Measurements from ENCODE around the gene ADGRA1. TPM values are rescaled to one million over a fixed set of nuclear protein-coding genes. Genes with fewer than 3 reads are reported as not detected.

Gene ADGRA1
- total RNA-seq, 1 experiment from 2014 or later, result not detected

DNA sequence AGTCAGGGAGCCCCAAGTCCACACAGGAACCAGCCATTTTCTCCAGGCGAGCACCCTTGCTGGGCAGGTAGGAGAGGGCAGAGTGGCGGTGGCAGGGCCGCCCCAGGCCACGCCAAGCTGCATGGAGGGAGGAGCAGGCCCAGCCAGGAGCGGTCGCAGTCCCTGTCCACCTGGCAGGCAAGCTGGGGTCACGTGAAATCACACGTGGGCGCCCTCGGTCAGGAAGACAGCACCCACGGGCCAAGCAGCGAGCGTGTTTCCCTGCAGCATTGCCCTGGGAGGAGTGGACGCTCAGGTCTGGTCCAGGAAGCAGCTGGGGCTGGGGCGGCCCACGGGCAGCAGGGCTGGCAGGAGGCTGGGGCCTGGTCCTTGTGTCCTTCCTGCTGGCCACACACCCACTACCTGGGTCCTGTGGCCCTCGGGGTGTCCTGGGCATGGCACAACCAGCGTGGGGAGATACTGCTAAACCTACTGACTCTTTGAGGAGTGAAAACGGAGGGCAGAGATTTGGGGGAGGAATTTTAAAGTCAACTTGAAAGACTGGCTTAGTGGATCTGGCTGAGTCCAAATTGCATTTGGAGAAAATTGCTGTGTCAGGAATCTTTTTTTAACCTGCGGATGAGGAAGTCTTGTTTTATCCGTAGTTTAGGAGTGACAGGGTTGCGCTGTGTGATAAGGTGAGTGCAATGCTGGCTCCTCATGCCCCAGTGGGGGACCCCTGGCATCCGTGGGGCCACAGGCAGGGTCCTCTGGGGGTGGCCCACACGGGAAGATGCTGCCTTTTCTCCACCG lies 12.2 kb upstream of the ADGRA1 start:
- no peak for DNase-seq (ENCODE audit: low read depth)

DNA sequence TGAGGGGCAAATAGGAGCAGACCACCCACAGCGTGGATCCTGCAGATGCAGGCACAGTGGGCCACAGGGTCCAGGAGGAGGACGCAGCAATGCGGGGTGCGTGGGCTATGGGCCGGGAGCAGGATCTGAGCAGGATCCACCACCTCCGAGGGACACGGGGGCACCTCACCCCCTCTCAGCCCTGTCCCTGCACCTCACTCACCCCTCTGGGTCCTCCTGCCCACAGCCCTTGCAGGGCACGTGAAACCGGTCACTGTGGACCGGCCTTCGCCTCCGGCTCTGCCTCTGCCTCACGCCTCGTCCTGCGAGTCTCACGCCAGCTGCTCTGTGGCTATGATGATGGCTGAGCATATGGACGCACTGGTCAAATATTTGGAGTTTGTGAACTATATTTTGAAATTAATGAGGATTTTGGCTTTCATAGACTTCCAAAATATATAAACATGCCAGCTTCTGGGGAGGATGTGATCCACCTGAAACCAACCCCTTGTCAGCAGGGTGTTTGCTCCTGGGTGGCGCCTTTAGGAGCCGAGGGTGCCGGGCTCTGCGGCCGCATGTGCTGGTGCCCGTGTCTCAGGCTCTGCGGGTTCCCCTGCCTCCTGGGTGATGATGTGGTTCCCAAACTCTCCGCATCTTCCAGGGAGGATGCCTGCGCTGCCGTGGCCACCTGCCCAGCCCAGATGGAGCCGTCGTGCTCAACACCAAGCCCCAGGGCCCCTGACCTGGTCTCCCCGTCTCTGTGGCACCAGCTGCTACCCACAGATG lies 11.3 kb upstream of the ADGRA1 start:
- DNase-seq (ENCODE audit: low read depth), result no peak

DNA sequence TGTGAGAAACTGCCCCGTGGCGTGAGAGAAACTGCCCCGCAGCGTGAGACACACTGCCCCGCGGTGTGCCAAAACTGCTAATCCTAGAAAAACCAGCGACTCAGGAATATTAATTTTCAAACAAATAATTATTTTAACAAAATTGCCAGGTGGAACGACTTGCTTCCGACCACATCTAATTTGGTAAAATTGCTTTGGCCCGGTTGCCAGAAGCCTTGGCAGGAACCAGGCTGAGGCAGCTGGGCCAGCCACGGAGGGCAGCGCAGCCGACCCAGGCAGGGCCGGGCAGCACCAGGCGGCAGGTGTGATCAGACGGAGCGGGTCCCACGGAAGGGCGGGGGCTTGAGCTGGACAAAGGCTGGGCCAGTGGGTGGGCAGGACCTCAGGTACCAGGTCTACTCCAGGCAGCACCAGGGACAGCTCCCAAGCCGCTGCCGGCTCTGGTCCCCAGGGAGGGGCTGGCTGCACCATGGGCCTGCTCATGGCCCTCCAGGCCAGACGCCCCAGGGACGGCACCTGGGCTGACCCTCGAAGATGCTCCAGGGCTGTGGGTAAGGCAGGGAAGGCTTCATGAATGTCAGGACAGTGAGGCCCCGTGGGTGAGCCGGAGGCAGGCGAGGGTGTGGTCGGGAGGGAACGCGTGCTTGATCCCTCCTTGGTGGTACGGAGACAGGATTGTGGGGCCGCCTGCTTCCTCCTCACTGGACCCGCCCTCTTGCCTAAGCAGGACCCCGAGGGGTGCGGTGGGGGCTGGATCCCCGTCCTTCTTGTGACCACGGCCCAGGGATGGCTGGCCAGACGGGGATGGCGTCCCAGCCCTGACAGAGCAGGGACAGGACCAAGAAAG lies 7.7 kb upstream of the ADGRA1 start:
- DNase-seq (ENCODE audit: low read depth), result no peak

DNA sequence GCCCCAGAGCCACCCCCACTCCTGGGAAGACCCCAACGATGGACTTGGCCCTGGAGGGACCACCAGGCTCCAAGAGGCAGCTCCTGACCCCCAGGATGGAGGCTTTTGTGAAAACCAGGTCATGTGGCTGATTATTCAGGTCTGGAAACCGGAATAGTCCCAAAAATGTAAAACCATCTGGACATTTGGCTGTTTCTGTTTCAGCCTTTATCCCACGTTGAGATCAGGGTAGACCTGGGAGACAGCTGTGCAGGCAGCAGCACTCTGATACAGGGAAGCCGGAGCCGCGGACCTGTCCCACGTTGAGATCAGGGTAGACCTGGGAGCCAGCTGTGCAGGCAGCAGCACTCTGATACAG lies 7.1 kb upstream of the ADGRA1 start:
- DNase-seq (ENCODE audit: low read depth), result no peak

DNA sequence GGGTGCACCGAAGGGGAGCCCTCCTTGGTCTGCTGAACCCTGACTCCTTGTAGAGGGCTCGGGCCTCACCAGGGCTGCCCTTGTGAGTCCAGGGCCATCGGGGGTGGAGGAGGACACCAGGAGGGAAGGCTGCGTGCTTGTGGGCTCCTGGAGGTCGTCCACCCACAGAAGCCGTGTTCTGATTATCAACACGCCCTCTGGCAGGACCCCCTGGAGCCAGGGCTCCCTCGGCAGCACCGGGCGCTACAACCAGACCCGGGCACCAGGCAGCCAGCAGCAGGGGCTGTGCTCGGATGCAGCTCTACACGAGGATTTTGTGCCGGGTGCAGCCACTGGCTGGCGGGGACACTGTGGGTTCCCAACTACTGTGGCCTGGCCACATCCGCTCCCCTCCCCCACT lies 6.1 kb upstream of the ADGRA1 start:
- DNase-seq (ENCODE audit: low read depth), result no peak

DNA sequence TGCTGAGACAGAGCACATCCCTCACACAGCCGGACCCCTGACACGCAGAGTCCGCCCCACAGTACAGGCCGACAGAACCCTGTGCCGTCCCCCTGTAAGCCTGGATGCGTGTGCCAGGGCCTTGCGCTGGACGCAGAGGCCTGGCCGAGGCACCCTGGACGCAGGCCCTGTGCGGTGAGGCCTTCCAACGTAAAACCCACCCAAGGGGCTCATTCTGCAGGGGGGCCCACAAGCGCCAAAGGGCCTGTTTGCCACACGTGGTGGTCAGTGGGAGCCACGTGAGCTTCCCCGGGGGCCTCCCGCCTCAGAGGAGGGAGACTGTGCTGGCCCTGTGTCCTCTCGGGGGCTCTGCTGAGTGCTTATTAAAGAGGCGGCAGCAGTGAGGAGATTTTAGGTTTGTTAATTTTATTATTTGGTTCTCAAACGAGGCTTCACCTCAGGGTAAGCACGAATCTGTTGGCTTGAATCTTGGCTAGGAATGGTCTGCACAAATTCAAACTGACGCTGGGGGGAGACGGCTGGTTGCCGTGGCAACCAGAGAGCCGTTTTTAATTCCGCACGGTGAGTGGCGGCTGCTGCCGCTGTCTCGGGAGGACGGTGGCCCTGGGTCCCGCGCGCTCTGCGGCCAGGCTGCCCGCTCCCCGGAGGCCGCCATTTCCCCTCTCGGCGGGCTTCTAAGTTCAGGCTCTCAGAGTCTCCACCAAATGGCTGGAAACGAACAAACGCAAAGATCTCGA lies 4.9 kb upstream of the ADGRA1 start:
- no peak for DNase-seq (ENCODE audit: low read depth)

DNA sequence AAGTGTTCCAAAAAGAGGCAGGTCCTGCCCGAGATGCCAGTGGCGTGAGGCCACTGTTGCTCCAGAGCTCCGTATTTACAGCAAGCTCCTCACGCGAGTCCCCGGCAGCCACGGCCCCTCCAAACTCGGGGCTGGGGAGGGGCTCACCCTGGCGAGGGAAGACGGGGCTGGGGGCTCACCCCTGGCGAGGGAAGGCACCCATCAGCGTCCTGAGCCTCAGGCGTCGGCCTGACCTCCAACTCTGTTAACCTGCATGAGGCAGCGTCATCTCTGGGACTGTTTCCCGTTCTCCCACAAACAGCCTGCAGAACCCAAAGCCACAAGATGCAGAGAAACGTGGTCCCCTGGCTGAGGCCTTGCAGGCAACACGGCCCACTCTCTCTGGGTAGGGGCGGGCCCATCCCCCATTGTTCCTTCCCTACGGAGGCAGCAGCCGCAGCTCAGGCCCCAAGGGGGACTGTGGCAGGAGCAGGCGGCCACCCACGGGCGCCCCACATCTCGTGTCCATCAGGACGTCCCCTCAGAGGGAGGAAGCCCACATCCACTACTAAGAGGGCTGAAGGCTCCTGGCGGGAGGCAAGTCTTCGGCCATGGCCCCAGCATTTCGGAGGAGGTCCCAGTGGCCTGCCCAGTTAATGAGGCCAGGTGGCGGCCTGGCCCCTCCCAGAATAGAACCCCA lies 4.2 kb upstream of the ADGRA1 start:
- no peak for DNase-seq (ENCODE audit: low read depth)

DNA sequence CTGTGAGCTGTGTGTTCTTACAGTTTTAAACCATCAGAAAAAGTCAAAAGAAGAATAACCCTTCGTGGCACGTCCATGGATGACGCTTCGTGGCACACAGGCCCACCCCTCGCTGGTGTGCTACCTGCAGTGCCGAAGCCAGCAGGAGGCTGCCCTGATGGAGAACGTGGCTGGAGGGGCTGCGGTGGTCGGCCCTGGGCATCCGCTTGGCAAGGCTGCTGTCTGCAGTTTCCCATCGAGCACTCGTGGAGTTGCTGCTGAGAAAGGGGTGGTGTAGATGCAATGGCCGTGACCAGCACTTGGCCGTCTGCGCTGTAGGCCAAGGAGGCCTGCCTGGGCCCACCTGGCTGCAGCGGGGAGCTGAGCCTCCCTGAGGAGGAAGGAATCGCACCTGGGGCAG lies 3.2 kb upstream of the ADGRA1 start:
- DNase-seq (ENCODE audit: low read depth), result no peak

DNA sequence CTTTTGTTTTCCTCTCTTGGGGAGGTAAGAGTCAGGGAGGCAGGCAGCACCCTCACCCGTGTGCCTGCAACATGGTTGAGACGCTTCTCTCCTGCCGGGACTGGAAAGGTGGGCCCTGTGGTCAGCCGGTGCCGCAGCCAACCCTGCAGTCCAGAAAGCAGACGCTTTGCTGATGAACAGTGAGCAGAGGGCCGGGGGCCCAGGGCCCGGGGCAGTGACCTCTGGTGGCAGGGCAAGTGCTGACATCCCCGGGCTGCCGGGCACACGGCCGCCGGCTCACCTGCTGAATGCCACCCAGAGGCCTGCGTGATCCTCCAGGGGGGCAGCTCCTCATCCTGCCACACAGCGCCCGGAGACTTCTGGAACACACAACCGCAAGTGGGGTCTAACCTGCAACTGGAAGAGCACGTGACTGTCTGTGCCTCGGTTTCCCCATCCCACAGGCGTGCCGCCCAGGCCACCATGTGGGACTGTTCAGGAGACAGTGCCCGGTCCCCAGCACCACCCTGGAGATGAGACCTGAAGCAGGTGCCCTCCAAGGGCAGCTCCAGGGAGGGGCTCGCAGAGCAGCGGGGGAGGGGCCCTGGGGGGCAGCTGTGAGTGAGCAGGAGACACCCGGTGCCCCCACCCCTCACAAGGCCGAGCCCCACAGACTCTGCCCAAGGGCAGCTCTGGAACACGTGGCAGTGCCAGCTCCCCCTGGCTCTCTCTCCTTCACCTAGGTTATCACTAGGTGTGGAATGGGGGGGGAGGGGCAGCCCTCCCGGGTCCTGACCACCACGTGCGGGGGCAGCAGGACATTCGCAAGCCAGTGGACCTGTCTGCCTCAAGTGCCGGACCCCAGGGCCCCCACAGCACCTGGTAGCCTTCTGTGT lies 2.2 kb upstream of the ADGRA1 start:
- DNase-seq (ENCODE audit: low read depth), result no peak

DNA sequence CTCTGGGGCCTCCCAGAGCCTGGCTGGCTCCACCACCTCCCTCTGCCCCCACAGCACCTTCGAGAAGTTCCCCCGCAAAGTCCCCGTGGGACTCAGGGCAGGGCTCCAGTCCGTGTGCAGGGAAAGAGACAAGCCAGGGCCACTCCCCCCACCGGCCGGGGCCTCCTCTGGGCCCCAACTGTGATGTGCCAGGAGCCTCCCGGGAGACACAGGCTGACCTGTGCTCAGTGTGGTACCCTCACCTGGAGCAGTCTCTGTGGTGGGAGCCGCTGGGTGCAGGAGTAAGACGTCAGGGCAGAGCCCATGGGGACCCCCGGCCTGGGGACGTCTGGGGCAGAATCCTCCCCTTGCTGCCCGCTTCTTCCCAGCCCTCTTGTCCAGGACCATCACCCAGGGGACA lies 1.5 kb upstream of the ADGRA1 start:
- no peak for DNase-seq (ENCODE audit: low read depth)

DNA sequence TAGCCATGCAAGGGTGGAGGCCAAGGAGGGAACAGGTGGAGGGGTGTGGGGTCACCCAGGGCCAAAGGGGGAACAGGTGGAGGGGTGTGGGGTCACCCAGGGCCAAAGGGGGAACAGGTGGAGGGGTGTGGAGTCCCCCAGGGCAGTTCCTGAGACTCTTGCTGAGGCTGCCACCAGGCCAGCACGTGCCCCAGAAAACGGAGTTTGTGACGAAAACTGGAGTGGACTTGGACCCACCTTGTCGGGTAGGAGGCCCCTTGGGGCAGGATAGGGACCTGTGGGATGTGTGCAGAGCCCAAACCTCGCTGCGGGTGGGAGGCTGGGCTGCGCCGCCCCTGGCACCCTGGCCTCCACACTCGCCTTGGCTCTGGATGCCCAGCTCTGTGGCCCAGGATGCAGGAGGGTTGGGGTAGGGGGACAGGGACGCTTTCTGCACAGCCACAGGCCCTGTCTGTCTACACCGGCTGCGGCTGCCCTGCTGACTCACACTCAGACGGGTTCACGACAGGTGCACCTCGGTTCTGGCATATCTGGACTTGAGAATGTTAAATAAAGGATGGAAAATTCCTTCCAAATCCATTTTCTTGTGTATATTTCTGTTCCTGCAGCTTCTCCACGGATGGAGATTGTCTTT lies 562 bp upstream of the ADGRA1 start:
- no peak for DNase-seq (ENCODE audit: low read depth)

DNA sequence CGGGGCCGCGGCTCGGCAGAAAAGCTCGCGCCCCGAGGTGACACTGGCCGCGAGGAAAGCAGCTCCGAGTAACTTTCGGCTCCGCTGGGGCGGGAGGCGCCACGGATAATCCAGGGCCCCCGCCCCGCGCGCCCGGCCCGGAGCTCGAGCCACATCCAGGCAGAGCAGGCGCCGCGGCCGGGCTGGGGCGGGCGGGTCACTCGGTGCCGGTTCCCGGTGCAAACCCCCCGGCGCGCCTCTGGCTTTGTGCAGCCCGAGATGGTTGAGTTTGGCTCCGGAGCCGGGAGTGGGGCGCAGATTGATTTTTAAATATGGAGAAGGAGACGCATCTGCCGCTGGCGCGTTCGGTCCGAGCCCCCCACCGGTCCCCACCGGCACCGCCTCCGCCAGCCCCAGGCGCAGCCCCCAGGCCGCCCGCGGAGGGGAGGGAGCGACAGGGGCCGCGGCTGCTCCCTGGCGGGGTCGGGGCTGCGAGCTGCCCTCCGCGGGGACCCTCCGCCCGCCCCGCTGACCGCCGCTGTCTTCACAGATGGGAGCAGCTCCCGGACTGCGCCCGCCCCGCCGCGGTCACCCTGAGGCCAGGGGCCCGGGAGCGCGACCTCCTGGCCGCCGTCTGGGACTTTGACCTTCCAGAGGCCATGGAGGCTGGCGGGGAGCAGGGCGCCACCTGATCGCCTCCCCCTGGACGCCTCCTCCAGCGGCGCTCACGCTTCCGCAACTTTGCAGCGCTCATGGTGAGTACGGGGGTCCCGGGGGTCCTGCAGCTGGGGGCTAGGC lies 643 bp downstream of the ADGRA1 start:
- DNase-seq (ENCODE audit: low read depth), result no peak

DNA sequence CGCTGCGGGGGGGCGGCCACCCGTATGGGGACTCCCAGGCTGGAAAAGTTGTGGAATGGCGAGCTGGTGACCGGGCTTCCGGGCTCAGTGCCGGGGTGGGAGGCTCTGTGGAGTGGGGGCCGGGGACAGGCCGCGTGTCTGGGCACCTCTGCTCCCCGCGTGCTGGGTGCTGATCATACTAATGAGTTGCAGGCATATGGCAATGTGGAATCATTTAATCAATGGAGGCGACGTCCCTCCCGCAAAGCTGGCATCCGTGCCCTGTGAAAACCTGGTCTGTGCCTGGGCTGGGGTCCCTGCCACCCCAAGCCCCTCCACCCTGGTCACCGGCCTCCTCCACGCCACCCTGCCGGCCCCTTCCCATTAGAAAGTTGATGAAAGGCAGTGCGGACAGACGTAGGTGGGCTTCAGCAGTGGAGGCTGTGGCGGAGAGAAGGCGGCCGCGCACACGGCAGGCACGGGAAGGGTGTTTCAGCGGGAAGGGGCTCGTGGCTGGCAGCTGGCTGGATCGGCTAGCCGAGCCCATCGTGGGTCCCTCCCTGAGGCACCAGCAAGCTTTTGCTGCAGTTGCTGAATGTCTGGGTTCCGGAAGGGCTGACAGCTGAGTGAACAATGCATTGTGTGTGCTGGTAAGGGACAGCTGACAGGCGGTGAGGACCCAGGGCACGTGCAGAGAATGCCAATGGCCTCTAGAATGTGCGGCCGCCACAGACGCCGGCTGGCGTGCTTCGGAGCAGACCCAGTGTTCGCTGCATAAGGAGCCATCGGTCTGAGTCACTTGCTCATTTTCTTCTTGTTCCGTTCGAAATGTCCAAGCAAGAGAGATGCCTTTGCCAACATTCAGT lies 1.5 kb downstream of the ADGRA1 start:
- no peak for DNase-seq (ENCODE audit: low read depth)

DNA sequence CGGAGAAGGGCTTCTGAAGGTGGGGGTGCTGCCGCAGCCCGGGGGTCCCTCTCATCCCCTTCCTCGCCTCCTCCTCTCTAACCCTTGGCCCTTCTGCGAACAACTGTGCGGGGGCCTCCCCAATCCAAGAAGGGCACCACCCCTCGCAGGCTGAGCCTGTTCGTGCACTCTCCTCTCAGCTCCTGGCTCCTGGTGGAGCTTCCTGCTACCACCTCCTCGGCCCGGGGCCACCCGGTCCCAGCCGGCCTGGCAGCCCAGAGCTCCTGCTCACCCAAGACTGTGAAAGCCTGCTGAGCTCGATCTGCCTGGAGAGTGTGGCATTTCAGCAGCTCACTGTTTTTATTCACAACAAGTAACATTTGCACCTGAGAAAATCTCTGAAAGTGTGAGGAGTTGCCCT lies 2.4 kb downstream of the ADGRA1 start:
- DNase-seq (ENCODE audit: low read depth), result no peak

DNA sequence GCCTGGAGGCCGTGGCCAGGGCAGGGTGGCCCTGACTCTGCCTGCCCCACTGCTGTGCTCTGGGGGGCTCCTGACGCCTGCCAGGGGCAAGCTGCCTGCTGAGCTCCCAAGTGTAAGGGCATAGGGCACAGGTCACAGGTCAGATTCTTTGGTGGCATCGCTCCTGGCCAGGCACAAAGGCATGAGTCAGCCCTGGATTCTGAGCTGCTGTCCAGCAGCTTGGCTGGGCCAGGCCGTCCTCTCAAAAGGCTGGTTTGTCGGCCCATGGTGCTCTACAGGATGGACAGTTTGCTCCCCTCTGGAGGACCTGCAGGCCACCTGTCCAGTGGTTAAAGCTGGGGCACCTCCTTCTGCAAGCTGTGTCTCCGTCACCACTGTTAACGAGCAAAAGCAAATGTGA lies 2.9 kb downstream of the ADGRA1 start:
- no peak for DNase-seq (ENCODE audit: low read depth)

DNA sequence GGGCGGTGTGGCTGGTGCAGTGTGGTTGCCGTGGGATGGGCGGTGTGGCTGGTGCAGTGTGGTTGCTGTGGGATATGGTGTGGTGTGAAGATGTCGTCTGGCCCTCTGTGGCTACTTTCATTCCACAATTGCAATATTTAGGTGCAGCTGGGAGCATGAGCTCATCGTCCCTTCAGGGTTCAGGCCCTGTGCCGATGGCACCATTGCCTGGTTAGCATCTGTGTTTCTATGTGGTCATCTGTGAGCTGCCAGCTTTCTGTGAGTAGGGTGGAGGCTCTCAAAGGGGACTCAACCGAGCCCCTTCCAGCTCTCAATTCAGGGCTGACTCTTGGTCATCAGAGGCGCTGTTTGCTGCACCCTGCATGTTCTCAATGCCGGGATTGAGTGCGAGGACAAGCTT lies 3.6 kb downstream of the ADGRA1 start:
- DNase-seq (ENCODE audit: low read depth), result no peak

DNA sequence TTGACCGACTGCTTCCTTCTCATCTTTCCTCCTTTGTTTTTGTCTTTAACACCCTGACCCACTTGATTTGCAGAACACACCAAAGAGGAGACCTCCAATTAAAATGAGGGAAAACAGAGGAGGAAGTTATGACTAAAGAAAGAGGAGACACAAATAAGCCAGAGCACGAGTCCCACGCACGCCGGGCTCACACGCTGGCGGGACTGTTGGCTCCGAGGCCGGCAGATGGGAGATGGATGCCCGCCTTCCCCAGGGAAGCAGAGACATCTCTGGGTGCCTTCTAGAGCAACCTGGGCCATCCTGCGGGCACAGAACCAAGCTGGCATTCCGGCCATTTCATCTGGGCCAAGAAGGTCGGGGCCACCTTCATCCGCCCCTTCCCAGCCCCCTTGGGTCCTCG lies 5.6 kb downstream of the ADGRA1 start:
- DNase-seq (ENCODE audit: low read depth), result no peak

DNA sequence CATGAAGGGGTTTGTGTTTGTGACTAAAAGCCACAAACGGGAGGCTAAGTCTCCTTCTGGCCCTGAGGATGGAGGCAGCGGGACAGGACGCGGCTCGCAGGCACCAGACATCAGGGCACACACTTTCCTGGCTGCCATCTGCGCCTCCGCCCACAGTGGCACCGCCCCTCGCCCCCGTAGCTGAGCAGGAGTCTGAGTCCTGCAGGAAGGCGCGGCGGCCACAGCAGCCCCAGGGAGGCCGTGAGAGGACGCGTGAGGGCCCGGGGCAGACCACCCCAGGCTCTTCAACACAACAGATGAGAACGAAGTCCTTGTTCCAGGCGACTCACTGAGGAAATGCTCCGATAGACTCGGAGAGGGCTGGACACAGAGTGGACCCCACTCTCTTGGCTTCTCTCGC lies 6.6 kb downstream of the ADGRA1 start:
- no peak for DNase-seq (ENCODE audit: low read depth)
